Measurements from ENCODE around the gene TMEM203.
"Not testable (repeated sequence)": the region's sequence is repeated elsewhere in the genome, so short reads cannot be mapped to it uniquely, and the experiment has no call there.

TMEM203 gene

DNA sequence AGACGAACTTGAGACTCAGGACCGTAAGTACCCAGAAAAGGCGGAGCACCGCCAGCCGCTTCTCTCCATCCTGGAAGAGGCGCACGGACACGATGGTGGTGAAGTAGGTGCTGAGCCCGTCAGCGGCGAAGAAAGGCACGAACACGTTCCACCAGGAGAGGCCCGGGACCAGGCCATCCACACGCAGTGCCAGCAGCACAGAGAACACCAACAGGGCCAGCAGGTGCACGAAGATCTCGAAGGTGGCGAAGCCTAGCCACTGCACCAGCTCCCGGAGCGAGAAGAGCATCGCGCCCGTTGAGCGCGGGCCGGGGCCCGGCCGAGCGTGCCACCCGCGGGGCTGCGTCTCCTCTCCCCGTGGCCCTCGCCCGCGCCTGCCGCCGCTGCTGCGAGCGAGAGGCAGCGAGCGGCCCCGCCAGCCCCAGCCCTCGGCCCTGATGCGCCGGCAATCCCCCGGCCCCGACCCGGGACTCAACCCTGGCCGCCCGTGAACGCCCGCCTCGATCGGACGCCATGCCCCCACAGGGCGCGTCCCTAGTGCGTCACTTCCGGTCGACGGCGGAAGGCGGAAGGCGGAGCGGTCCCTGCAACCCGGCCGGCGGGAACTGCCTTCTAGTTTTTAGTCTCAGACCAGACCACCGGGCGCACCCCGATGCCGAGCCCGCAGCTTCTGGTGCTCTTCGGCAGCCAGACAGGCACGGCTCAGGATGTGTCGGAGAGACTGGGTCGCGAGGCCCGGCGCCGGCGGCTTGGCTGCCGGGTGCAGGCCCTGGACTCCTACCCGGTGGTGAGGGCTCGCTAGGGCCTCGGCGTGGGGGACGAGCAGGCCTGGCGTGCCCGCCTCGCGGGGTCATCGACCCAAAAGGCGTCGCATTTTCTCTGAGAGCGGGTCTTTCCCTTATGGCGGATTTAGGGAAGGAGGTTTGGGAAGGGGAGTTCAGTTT is at the start of gene TMEM203, which contains the start of gene NDOR1:
TSS of gene TMEM203 (minus strand) at position 523 of the 944 bp plus-strand sequence. CDS start at position 289, 234 bp downstream.
TSS of gene NDOR1 (plus strand) at position 575 of the 944 bp plus-strand sequence. CDS start at position 653, 78 bp downstream.
- peak; percentile 32 for DNase-seq (ENCODE audit: low read depth)
- peak within 1 kb of the TSS; percentile 93 for H3K4me3 ChIP-seq (ENCODE audit: low read depth, low read length)

DNA sequence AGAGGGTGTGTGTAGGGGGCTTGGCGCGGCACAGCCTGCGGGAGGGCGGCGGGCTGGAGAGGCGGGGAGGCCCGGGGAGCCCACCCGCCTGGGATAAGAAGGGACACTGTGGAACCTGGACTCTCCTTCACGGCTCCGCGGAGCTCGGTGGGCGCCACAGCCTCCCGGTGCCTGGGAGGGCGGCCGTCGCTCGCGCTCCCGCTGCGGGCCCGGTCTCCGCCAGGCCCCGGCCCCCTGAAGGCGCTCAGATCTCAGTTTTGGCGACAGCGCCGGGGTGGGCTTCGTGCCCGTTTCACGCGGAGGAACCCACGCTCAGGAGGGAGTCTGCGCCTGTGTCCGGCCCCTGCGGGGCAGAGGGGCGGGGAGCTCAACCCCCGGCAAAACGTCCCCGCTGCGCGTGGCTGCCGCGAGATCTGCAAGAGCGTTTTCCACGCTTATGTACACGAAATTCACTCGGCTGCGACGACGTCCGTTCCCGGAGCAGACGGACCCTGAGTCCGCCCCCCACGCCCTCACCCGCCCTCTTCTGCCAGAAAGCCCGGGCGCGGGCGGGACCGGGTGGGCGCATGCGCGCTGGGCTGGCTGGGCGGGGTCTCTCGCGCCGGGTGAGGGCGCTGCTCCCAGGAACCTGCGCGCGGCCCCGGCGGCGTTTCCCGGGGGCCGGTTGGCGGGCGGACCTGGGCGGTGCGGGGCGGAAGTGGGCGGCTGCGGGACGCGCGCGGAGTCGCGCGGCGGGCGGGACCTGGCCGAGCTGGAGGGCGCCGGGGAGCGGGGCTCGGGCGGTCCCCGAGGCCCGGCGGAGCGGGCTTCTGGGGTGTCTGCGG is 49.4 kb upstream of the TMEM203 start, which contains the start of gene NELFB:
TSS of gene NELFB (plus strand) at position 704 of the 824 bp plus-strand sequence.
- peak; percentile 41 for DNase-seq (ENCODE audit: low read depth)
- peak within 1 kb of the TSS; percentile 95 for H3K4me3 ChIP-seq (ENCODE audit: low read depth, low read length)

DNA sequence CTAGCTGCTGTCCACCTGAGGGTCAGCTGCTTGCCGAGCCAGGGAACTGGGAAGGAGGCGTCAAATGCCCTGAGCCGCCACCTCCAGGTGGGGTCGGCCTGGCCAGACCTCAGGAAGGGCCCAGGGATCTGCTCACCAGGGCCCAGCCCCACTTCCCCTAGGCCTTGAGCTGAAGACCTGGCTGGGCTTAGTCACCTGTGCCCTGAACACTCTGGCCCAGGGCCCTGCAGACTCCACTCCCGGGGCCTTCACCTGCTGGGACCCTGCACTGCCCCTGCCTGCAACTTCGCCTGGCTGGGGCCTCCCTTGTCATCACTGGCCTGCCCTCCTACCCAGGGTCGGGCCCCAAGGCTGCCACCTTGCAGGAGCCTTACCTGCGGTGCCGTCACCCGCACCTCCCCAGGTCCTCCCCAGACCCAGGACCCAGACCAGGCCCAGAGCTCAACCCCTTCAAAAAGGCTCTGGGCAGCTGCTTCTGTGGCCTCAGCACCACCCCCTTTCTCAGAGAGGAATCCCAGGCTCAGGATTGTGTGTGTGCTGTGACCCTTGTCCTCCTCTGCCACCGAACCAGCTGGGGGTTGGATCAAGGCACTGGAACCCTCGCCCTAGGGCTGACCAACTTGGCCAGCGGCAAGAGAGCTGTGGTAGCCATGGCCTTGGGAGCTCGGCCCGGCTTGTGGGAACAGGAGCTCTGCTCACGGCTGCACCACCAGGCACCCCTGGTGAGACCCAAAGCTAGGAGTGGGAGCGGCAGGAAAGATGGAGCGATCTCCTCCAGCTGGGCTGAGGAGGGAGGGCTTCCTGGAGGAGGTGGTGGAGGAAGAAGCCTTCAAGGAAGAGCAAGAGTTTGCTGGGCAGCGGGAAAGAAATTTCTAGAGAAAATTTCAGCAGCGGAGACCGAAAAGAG is 48.5 kb upstream of the TMEM203 start:
- H3K4me3 ChIP-seq (ENCODE audit: low read depth, low read length): peak overlapping the region; percentile 86
- DNase-seq (ENCODE audit: low read depth): no peak

- no peak overlapping the region for H3K4me3 ChIP-seq (ENCODE audit: low read depth, low read length)
- no peak for DNase-seq (ENCODE audit: low read depth)
Measured at GRCh38 chr9:137252555-137253506, 47.4 kb upstream of the TMEM203 start.

- no peak overlapping the region for H3K4me3 ChIP-seq (ENCODE audit: low read depth, low read length)
- no peak for DNase-seq (ENCODE audit: low read depth)
Measured at GRCh38 chr9:137251490-137252268, 46.2 kb upstream of the TMEM203 start.

DNA sequence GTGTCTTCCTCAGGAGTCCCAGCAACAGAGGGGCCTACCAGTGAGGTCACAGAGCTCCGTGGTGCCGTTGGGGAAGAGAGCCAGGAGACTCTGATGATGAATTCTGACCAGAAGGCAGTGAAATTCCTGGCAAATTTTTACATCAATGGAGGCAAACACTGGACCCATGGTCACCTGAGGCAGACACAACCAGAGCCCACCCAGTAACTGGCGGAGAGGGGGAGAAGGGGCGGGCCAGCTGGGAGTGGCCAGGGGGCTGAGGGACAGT is 45.7 kb upstream of the TMEM203 start, which contains the start of gene STPG3:
TSS of gene STPG3 (plus strand) at position 93 of the 268 bp plus-strand sequence. CDS start at position 94, 1 bp downstream.
- DNase-seq (ENCODE audit: low read depth): no peak
- no peak within 1 kb of the TSS for H3K4me3 ChIP-seq (ENCODE audit: low read depth, low read length)

GRCh38 chr9:137250329-137251193 is 45.1 kb upstream of the TMEM203 start:
- no peak for DNase-seq (ENCODE audit: low read depth)
- no peak overlapping the region for H3K4me3 ChIP-seq (ENCODE audit: low read depth, low read length)

GRCh38 chr9:137247916-137248175 is 42.4 kb upstream of the TMEM203 start:
- no peak overlapping the region for H3K4me3 ChIP-seq (ENCODE audit: low read depth, low read length)
- DNase-seq (ENCODE audit: low read depth): no peak

- DNase-seq (ENCODE audit: low read depth): no peak
- no peak overlapping the region for H3K4me3 ChIP-seq (ENCODE audit: low read depth, low read length)
Measured at GRCh38 chr9:137247135-137247915, 41.9 kb upstream of the TMEM203 start.

- DNase-seq (ENCODE audit: low read depth): no peak
- no peak overlapping the region for H3K4me3 ChIP-seq (ENCODE audit: low read depth, low read length)
Measured at GRCh38 chr9:137245450-137246421, 40.3 kb upstream of the TMEM203 start.

DNA sequence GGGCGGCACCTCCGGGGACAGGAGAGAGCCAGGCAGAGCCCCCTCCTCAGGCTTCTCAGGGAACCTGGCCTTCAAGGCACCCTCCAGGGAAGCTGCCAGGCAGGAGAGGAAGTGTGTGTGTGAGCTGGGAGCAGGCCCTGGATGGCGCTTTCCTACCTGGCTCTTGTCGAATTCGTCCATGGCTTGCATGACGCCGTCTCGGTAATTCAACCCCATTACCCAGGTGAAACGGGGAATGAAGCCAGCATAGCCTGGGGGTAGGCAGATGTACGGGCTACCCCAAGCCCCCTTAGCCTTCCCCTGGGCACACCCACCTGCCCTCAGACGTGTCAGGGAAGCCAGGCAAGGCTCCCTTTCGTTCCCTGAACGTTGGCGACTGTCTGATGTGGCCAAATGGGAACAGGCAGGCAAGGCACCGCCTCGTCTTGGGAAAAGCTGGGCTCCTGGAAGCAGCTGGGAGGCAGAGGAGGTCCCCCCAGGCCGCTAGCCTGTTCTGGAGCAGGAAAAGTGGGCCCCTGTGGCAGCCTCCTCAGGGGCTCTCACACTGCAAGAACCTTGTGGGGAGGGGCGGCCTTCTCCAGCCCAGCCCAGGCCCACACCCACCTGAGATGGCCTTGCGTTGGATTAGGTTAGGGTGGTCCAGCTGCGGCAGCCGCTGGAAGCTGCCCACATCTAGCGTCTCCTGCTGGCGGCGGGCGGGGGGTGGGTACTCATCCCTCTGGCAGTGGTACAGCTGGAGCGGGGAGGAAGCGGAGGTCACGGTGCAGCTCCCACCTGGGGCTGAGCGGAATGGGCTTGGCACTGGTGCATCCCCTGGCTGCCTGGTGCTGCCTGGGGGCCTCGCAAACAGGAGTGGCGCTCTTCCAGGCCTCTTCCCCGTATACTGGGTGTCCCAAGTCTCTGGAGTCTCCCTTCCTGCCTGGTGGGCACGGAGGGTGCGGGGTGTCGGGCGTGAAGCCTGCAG is 39.3 kb upstream of the TMEM203 start:
- H3K4me3 ChIP-seq (ENCODE audit: low read depth, low read length): no peak overlapping the region
- DNase-seq (ENCODE audit: low read depth): no peak

GRCh38 chr9:137243626-137244485 is 38.4 kb upstream of the TMEM203 start:
- no peak for DNase-seq (ENCODE audit: low read depth)
- H3K4me3 ChIP-seq (ENCODE audit: low read depth, low read length): no peak overlapping the region

- not testable (repeated sequence) for H3K4me3 ChIP-seq (ENCODE audit: low read depth, low read length); DNase-seq (ENCODE audit: low read depth)
Measured at GRCh38 chr9:137243266-137243625, 37.8 kb upstream of the TMEM203 start.
